Measurements from ENCODE around the gene METTL15. TPM values are rescaled to one million over a fixed set of nuclear protein-coding genes. Genes with fewer than 3 reads are reported as not detected.

The METTL15 gene
- total RNA-seq, 1 donor from 2014 or later, result 10.5 TPM

- DNase-seq, result no peak
- Histone ChIP-seq H3K27me3 (ENCODE audit: low read depth) (no peaks in the 10 kb centered on the region), H3K27ac (replicated peaks) (no peak overlapping the region), H3K4me3 (no peak overlapping the region), H3K4me1 (peaks cover 7% of the 10 kb centered on the region), H3K36me3 (no peaks in the 10 kb centered on the region), H3K9me3 (replicated peaks) (no peaks in the 10 kb centered on the region)
- TF ChIP-seq CTCF (IDR thresholded peaks at IDR 0.05; ENCODE audit: borderline replicate concordance), result no peak
- intact Hi-C loops (cut with micrococcal nuclease), result no loop called here
Observed at GRCh38 chr11:28245131-28245530, 136.9 kb downstream of the METTL15 start.

- Histone ChIP-seq H3K36me3 (no peaks in the 10 kb centered on the region), H3K9me3 (replicated peaks) (peaks cover 18% of the 10 kb centered on the region), H3K4me3 (no peak overlapping the region), H3K4me1 (no peaks in the 10 kb centered on the region), H3K27ac (replicated peaks) (no peak overlapping the region), H3K27me3 (ENCODE audit: low read depth) (no peaks in the 10 kb centered on the region)
- no peak for DNase-seq
- TF ChIP-seq CTCF (IDR thresholded peaks at IDR 0.05; ENCODE audit: borderline replicate concordance), result no peak
- intact Hi-C loops (cut with micrococcal nuclease), result no loop called here
Observed at GRCh38 chr11:28250192-28250591, 142.0 kb downstream of the METTL15 start.

- Histone ChIP-seq H3K36me3 (no peaks in the 10 kb centered on the region), H3K4me1 (no peaks in the 10 kb centered on the region), H3K27ac (replicated peaks) (no peak overlapping the region), H3K4me3 (no peak overlapping the region), H3K27me3 (ENCODE audit: low read depth) (no peaks in the 10 kb centered on the region), H3K9me3 (replicated peaks) (peaks cover 29% of the 10 kb centered on the region)
- no peak for DNase-seq
- no peak for TF ChIP-seq CTCF (IDR thresholded peaks at IDR 0.05; ENCODE audit: borderline replicate concordance)
- intact Hi-C loops (cut with micrococcal nuclease), result no loop called here
Observed at GRCh38 chr11:28251257-28251656, 143.1 kb downstream of the METTL15 start.

- Histone ChIP-seq H3K4me3 (no peak overlapping the region), H3K36me3 (peaks cover 9% of the 10 kb centered on the region), H3K27ac (replicated peaks) (no peak overlapping the region), H3K9me3 (replicated peaks) (peaks cover 48% of the 10 kb centered on the region), H3K27me3 (ENCODE audit: low read depth) (no peaks in the 10 kb centered on the region), H3K4me1 (no peaks in the 10 kb centered on the region)
- no peak for TF ChIP-seq CTCF (IDR thresholded peaks at IDR 0.05; ENCODE audit: borderline replicate concordance)
- intact Hi-C loops (cut with micrococcal nuclease), result no loop called here
- no peak for DNase-seq
Observed at GRCh38 chr11:28257761-28258160, 149.6 kb downstream of the METTL15 start.

- Histone ChIP-seq H3K27me3 (ENCODE audit: low read depth) (no peaks in the 10 kb centered on the region), H3K4me3 (no peak overlapping the region), H3K9me3 (replicated peaks) (peaks cover 38% of the 10 kb centered on the region), H3K36me3 (peaks cover 9% of the 10 kb centered on the region), H3K27ac (replicated peaks) (no peak overlapping the region), H3K4me1 (no peaks in the 10 kb centered on the region)
- intact Hi-C loops (cut with micrococcal nuclease), result no loop called here
- DNase-seq, result no peak
- TF ChIP-seq CTCF (IDR thresholded peaks at IDR 0.05; ENCODE audit: borderline replicate concordance), result no peak
Observed at GRCh38 chr11:28259177-28259843, 151.1 kb downstream of the METTL15 start.

All from left ventricle myocardium inferior (tissue), 1 donor.